ENCODE results near the gene PDE4D. TPM values are rescaled to one million over a fixed set of nuclear protein-coding genes. Genes with fewer than 3 reads are reported as not detected.

The PDE4D gene
- total RNA-seq, 4 donors from 2014 or later = 35.0 to 121 (median 63.4) TPM

- TF ChIP-seq POLR2A (IDR thresholded peaks at IDR 0.05) (no peak), POLR2AphosphoS5 (IDR thresholded peaks at IDR 0.05) (no peak), EP300 (IDR thresholded peaks at IDR 0.05) (no peak), CTCF (IDR thresholded peaks at IDR 0.05) (no peak)
- no peaks in the 10 kb centered on the region for H3K9me3 ChIP-seq
- H3K27ac ChIP-seq = no peak overlapping the region
- no peak overlapping the region for H3K4me3 ChIP-seq
- no peaks in the 10 kb centered on the region for H3K4me1 ChIP-seq
- 84 to 85% methylated on average over 2 of the region's 2 CpGs for WGBS, 2 donors (ENCODE audit: low coverage in 1 of 2)
- no peaks in the 10 kb centered on the region for H3K27me3 ChIP-seq
- H3K36me3 ChIP-seq = no peaks in the 10 kb centered on the region
- no peak for ATAC-seq
These were observed 189.7 kb downstream of the PDE4D start for GRCh38 chr5:59703789-59704188.

GRCh38 chr5:59698207-59699178 lies 195.0 kb downstream of the PDE4D start:
- no peaks in the 10 kb centered on the region for H3K4me1 ChIP-seq
- H3K27ac ChIP-seq = no peak overlapping the region
- no peak for TF ChIP-seq POLR2A (IDR thresholded peaks at IDR 0.05)
- H3K27me3 ChIP-seq = no peaks in the 10 kb centered on the region
- H3K9me3 ChIP-seq = no peaks in the 10 kb centered on the region
- no peak overlapping the region for H3K4me3 ChIP-seq
- H3K36me3 ChIP-seq = no peaks in the 10 kb centered on the region
- ATAC-seq = no peak
- WGBS, 2 donors (ENCODE audit: low coverage in 1 of 2) = 95 to 98% methylated on average over 5 to 6 of the region's 6 CpGs

DNA sequence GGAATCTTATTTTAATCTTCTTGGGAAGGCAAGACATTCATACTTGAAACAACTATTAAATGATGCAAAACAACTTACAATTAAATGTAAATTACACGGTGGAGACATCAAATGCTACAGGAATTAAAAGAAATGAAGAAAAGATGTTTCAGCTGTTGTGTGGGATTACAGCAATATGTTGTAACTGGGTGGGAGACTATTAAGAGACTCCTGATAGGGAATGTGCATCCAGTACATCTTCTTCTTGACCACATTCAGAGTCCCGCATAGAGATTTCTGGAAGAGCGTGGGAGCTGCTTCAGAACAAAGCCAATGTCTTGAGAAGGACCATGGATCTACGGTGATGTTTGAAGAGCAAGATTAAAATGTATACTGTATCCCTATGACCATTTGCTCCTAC lies 199.1 kb downstream of the PDE4D start:
- no peak for ATAC-seq
- H3K4me3 ChIP-seq = no peak overlapping the region
- WGBS, 2 donors (ENCODE audit: low coverage in 1 of 2) = 75 to 94% methylated on average over 4 of the region's 4 CpGs
- no peaks in the 10 kb centered on the region for H3K36me3 ChIP-seq
- no peaks in the 10 kb centered on the region for H3K9me3 ChIP-seq
- H3K27ac ChIP-seq = no peak overlapping the region
- TF ChIP-seq CTCF (IDR thresholded peaks at IDR 0.05) (no peak), POLR2A (IDR thresholded peaks at IDR 0.05) (no peak), POLR2AphosphoS5 (IDR thresholded peaks at IDR 0.05) (no peak), EP300 (IDR thresholded peaks at IDR 0.05) (no peak)
- H3K4me1 ChIP-seq = no peaks in the 10 kb centered on the region
- no peaks in the 10 kb centered on the region for H3K27me3 ChIP-seq

GRCh38 chr5:59693492-59694309 lies 199.8 kb downstream of the PDE4D start:
- Histone ChIP-seq H3K4me1 (no peaks in the 10 kb centered on the region), H3K27me3 (no peaks in the 10 kb centered on the region), H3K36me3 (no peaks in the 10 kb centered on the region), H3K27ac (no peak overlapping the region), H3K9me3 (no peaks in the 10 kb centered on the region), H3K4me3 (no peak overlapping the region)
- ATAC-seq = no peak
- no peak for TF ChIP-seq CTCF (IDR thresholded peaks at IDR 0.05)
- TF ChIP-seq EP300 (IDR thresholded peaks at IDR 0.05) = no peak
- TF ChIP-seq POLR2AphosphoS5 (IDR thresholded peaks at IDR 0.05) = no peak
- TF ChIP-seq POLR2A (IDR thresholded peaks at IDR 0.05) = no peak
- 39 to 55% methylated on average over 6 of the region's 6 CpGs for WGBS, 2 donors (ENCODE audit: low coverage in 1 of 2)

DNA sequence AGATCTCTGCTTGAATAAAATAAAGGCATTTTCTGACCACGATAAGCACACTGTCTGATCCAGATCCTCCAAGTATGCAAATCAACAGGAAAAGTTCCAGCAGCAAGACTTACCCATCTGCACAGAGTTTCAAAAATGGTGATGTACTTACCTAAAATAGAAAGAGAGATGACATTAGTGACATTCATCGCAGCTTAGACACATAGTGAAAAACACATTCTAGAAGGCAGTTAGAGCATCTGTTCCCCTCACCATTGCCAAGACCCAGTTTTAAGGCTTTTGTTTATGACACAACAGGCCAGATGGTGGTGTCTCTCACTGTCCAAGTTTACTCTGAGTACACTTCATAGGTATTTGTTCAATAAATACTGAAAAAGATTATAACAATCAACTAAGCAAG lies 207.7 kb downstream of the PDE4D start:
- peak overlapping the region in 1 of 4 donors; percentile 18 for H3K27ac ChIP-seq
- ATAC-seq = peak; percentile 34
- TF ChIP-seq POLR2A (IDR thresholded peaks at IDR 0.05) (no peak), POLR2AphosphoS5 (IDR thresholded peaks at IDR 0.05) (no peak), CTCF (IDR thresholded peaks at IDR 0.05) (no peak), EP300 (IDR thresholded peaks at IDR 0.05) (no peak)
- H3K36me3 ChIP-seq = no peaks in the 10 kb centered on the region
- H3K9me3 ChIP-seq = no peaks in the 10 kb centered on the region
- no peak overlapping the region for H3K4me3 ChIP-seq
- H3K27me3 ChIP-seq = no peaks in the 10 kb centered on the region
- 8 to 44% methylated on average over 2 of the region's 2 CpGs for WGBS, 2 donors (ENCODE audit: low coverage in 1 of 2)
- peaks cover 0 to 10% (median 0%) of the 10 kb centered on the region in 3 donors for H3K4me1 ChIP-seq
